PC-9 (cell line): Measurements from ENCODE around the gene CDS2. TPM values are rescaled to one million over a fixed set of nuclear protein-coding genes. Genes with fewer than 3 reads are reported as not detected.

Source experiments
- BruUV-seq: library from RNA; stranded (reverse); fragments of 400-500 nt; replicated peaks from 2 replicates; lab custom pipeline; 2021; lab: Mats Ljungman, UMichigan
- CTCF ChIA-PET: fragments of 300-600 bp; sonication (Branson Sonifier 250); formaldehyde crosslinking; loops from one replicate; lab custom pipeline; 2022; ENCODE audit warnings: antibody characterized with exemption; lab: Charles Lee
- POLR2A ChIA-PET: fragments of 300-600 bp; sonication (Branson Sonifier 250); formaldehyde crosslinking; loops from one replicate; lab custom pipeline; 2022; ENCODE audit warnings: antibody characterized with exemption; ENCODE audit not compliant: unreplicated experiment; lab: Charles Lee
- DNase-seq, 2 experiments: peaks; one replicate each; pipeline versions ENCODE4 v3.0.0 to v3.0.0-alpha.2; 2015 to 2022; ENCODE audit warnings: mixed read lengths in 1 of 2
- H2AFZ ChIP-seq: fragments of 200-600 bp; sonication (generic); 2 replicates; pipeline ENCODE4 v1.8.1; 2017; ENCODE audit warnings: antibody characterized with exemption
- H3F3A ChIP-seq: fragments of 200-600 bp; sonication (generic); 2 replicates; pipeline ENCODE4 v1.8.1; 2017; ENCODE audit warnings: antibody characterized with exemption, mild to moderate bottlenecking, low read depth; ENCODE audit not compliant: insufficient read depth
- H3K27ac ChIP-seq: fragments of 200-600 bp; sonication (generic); 2 replicates; pipeline ENCODE4 v1.6.1; 2016; ENCODE audit warnings: mixed run types
- H3K27me3 ChIP-seq: fragments of 200-600 bp; sonication (generic); 2 replicates; pipeline ENCODE4 v1.6.1; 2016; ENCODE audit warnings: low read depth, mixed run types; ENCODE audit not compliant: insufficient read depth
- H3K36me3 ChIP-seq: fragments of 200-600 bp; sonication (generic); 2 replicates; pipeline ENCODE4 v1.6.1; 2016; ENCODE audit warnings: low read depth, mixed run types
- H3K4me1 ChIP-seq: fragments of 200-600 bp; sonication (generic); replicated peaks from 2 replicates; pipeline ENCODE4 v1.6.1; 2016; ENCODE audit warnings: mixed run types; ENCODE audit not compliant: insufficient read depth
- H3K4me2 ChIP-seq: fragments of 200-600 bp; sonication (generic); 2 replicates; pipeline ENCODE4 v1.6.1; 2017; ENCODE audit warnings: mixed run types
- H3K4me3 ChIP-seq: fragments of 200-600 bp; sonication (generic); 2 replicates; pipeline ENCODE4 v1.6.1; 2016; ENCODE audit warnings: mixed run types
- H3K79me2 ChIP-seq: fragments of 200-600 bp; sonication (generic); 2 replicates; pipeline ENCODE4 v1.6.1; 2017; ENCODE audit warnings: low read depth, mixed run types
- H3K9me2 ChIP-seq: fragments of 200-600 bp; sonication (generic); 2 replicates; pipeline ENCODE4 v1.8.1; 2017; ENCODE audit warnings: mild to moderate bottlenecking; ENCODE audit not compliant: insufficient read depth
- H3K9me3 ChIP-seq: fragments of 200-600 bp; sonication (generic); 2 replicates; pipeline ENCODE4 v1.8.1; 2016; ENCODE audit warnings: low read depth; ENCODE audit not compliant: insufficient read depth
- H4K20me1 ChIP-seq: fragments of 200-600 bp; sonication (generic); 2 replicates; pipeline ENCODE4 v1.8.1; 2017; ENCODE audit not compliant: insufficient read depth
- EZH2 ChIP-seq: fragments of 200-600 bp; sonication (generic); IDR thresholded peaks from 2 replicates; pipeline ENCODE4 v1.8.0; 2017; ENCODE audit warnings: antibody characterized with exemption, low read depth
- intact Hi-C: fragments of 100-400 bp; cut with micrococcal nuclease; formaldehyde crosslinking; loops from one replicate; pipeline ENCODE4 v1.10.0; 2022; ENCODE audit not compliant: unreplicated experiment
- total RNA-seq: library from RNA; stranded (reverse); gene quantifications from 2 replicates; pipeline ENCODE4 v1.2.3, GENCODE V29; 2021
- TF ChIP-seq, protein P1 (sequence below): fragments of 200-600 bp; sonication (generic); conservative IDR thresholded peaks from 2 replicates; pipeline ENCODE4 v1.6.1; 2017; ENCODE audit warnings: mixed run types, antibody characterized with exemption, mild to moderate bottlenecking, moderate library complexity

CDS2 gene
- total RNA-seq, 1 experiment from 2014 or later = 42.8 TPM

DNA sequence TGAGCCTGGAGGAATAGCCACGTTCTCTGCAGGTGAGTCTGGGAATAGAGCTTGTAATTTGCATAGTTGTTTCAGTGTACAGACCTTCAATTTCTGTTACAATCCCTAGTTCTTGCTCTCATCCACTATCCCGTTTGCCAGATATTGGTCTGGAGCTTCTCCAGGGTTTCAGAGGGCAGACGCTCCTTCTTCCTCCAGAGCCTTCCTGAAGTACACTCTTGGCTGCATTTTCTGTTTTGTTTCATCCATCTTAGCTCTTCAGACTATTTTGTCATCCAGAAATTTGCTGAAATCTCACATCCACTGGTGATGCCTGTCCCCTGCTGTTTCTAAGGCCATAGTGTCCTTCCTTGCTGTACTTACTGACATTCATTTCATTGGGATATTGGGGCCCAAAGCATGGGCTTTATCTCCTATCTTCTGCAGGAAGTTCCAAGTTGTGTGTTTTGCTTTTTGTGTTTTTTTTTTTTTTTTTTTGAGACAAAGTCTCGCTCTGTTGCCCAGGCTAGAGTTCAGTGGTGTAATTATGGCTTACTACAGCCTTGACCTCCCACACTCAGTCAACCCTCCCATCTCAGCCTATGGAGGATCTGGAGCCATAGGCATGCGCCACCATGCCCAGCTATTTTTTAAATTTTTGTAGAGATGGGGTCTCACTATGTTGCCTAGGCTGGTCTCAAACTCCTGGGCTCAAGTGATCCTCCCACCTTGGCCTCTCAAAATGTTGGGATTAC, 18.7 kb downstream of the CDS2 start:
- DNase-seq = no peak
- no peaks in the 10 kb centered on the region for H3F3A ChIP-seq
- H3K9me2 ChIP-seq = no peaks in the 10 kb centered on the region
- no TSS peak for BruUV-seq
- H3K4me2 ChIP-seq = no peak overlapping the region
- H3K36me3 ChIP-seq = no peaks in the 10 kb centered on the region
- ChIA-PET POLR2A (no interaction called here), CTCF (no interaction called here)
- intact Hi-C loops = no loop called here
- no peaks in the 10 kb centered on the region for H3K27me3 ChIP-seq
- H3K4me3 ChIP-seq = no peak overlapping the region
- H4K20me1 ChIP-seq = no peaks in the 10 kb centered on the region
- H3K79me2 ChIP-seq = peaks cover 69% of the 10 kb centered on the region
- H3K27ac ChIP-seq = no peak overlapping the region
- H2AFZ ChIP-seq = no peak overlapping the region
- TF ChIP-seq EZH2 = no peak
- TF ChIP-seq, protein P1, sequence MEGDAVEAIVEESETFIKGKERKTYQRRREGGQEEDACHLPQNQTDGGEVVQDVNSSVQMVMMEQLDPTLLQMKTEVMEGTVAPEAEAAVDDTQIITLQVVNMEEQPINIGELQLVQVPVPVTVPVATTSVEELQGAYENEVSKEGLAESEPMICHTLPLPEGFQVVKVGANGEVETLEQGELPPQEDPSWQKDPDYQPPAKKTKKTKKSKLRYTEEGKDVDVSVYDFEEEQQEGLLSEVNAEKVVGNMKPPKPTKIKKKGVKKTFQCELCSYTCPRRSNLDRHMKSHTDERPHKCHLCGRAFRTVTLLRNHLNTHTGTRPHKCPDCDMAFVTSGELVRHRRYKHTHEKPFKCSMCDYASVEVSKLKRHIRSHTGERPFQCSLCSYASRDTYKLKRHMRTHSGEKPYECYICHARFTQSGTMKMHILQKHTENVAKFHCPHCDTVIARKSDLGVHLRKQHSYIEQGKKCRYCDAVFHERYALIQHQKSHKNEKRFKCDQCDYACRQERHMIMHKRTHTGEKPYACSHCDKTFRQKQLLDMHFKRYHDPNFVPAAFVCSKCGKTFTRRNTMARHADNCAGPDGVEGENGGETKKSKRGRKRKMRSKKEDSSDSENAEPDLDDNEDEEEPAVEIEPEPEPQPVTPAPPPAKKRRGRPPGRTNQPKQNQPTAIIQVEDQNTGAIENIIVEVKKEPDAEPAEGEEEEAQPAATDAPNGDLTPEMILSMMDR = no peak
- H3K9me3 ChIP-seq = no peaks in the 10 kb centered on the region
- H3K4me1 ChIP-seq = peaks cover 4% of the 10 kb centered on the region

DNA sequence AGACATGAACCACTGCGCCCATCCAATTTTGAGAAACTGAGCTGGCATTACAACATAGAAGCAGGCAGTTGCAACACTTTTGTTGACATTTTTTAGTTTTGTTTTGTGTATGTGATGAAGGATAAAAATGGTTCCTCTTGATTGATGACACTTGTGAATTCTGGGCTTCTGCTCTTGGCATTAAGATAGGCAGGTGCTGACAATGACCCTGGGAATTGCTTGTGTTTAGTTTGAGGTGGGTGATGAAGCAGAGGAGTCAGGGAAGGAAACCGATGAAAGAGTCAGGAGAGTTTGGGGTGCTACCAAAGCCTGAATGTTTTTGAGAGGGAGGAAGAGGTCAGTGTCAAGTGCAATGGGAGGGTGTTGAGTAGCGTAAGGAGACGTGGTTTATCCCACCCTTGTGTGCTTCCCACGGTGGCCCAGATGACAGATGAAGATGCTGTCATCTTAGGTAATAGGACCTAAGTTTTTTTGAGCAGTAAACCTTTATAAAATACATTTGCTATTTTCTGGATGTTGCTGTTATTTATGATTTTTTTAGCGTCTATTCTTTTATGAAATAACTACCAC, 19.4 kb downstream of the CDS2 start:
- no TSS peak for BruUV-seq
- ChIA-PET POLR2A (no interaction called here), CTCF (no interaction called here)
- Histone ChIP-seq H3K4me1 (peaks cover 9% of the 10 kb centered on the region), H3K27ac (no peak overlapping the region), H3K4me2 (no peak overlapping the region), H3F3A (no peaks in the 10 kb centered on the region), H4K20me1 (no peaks in the 10 kb centered on the region), H3K9me3 (no peaks in the 10 kb centered on the region), H3K27me3 (no peaks in the 10 kb centered on the region), H3K79me2 (peaks cover 69% of the 10 kb centered on the region), H3K36me3 (no peaks in the 10 kb centered on the region), H3K9me2 (no peaks in the 10 kb centered on the region), H3K4me3 (no peak overlapping the region), H2AFZ (no peak overlapping the region)
- intact Hi-C loops = no loop called here
- no peak for DNase-seq
- TF ChIP-seq, protein P1 = no peak
- TF ChIP-seq EZH2 = no peak

DNA sequence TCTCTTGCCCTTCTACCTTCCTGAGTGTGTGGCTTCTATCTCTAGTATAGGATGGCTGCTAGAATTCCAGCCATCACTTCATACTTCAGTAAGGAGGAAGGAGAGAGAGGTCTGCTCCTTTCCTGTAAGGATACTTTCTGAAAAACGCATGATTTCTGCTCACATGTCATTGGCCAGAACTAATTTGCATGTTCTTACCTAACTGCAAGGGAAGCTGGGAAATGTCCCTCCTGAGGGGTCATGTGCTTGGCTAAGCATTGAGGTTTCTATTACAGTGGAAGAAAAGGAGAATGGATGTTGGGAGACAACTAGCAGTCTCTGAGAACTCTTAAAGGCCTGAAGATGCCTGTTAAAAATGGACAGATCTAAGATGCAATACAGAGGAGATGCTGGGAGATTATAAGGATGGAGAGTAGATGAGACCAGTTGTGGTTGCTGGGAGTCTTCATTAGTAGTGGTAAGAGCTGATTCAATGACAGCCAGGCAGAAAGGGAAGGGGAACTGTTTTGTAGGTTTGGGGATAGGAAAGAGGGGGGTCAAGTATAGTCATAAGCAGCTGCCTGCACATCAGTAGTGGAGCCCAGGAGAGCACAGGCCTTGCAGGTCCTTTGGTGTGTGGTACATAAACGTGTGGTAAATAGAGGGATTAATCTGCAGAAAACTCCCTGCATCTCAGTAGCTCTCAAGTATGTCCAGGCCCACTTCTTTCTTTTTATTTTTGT, 20.2 kb downstream of the CDS2 start:
- H3K9me3 ChIP-seq = no peaks in the 10 kb centered on the region
- H3K27ac ChIP-seq = no peak overlapping the region
- H3K9me2 ChIP-seq = no peaks in the 10 kb centered on the region
- DNase-seq = no peak
- H3K4me3 ChIP-seq = no peak overlapping the region
- no peak overlapping the region for H2AFZ ChIP-seq
- CTCF ChIA-PET = interaction anchor here (1.0 kb wide), 1 partner anchor 20 kb away, joined by 6 read pairs; the partner anchor contains the start of gene CDS2
- TF ChIP-seq, protein P1 = no peak
- TF ChIP-seq EZH2 = no peak
- H3K4me1 ChIP-seq = peaks cover 11% of the 10 kb centered on the region
- no peaks in the 10 kb centered on the region for H3K36me3 ChIP-seq
- peaks cover 69% of the 10 kb centered on the region for H3K79me2 ChIP-seq
- H3F3A ChIP-seq = peaks cover 4% of the 10 kb centered on the region; the same call in 1 of the 2 replicates
- no peaks in the 10 kb centered on the region for H3K27me3 ChIP-seq
- no peak overlapping the region for H3K4me2 ChIP-seq
- H4K20me1 ChIP-seq = no peaks in the 10 kb centered on the region
- no TSS peak for BruUV-seq
- POLR2A ChIA-PET = no interaction called here
- intact Hi-C loops = no loop called here
